Ovary (tissue), 9 donors: ENCODE data around the gene MICAL2. TPM values are rescaled to one million over a fixed set of nuclear protein-coding genes. Genes with fewer than 3 reads are reported as not detected.

Source experiments
- DNase-seq, 5 donors: peaks; one replicate each; pipeline ENCODE4 v3.0.0-alpha.2; 2019 to 2020
- H3K27ac ChIP-seq, 2 donors: fragments of 200-600 bp; one replicate each; pipeline versions ENCODE4 v1.5.1 to v1.8.0; 2019 to 2022
- H3K27me3 ChIP-seq: fragments of 200-600 bp; one replicate; pipeline ENCODE4 v1.8.0; 2022
- H3K36me3 ChIP-seq: fragments of 200-600 bp; sonication (generic); one replicate; pipeline ENCODE4 v1.5.1; 2019
- H3K4me1 ChIP-seq: one replicate; pipeline ENCODE4 v1.8.1; 2013; ENCODE audit warnings: mild to moderate bottlenecking, moderate library complexity; ENCODE audit not compliant: insufficient read depth
- H3K4me3 ChIP-seq: fragments of 200-600 bp; sonication (generic); one replicate; pipeline ENCODE4 v1.5.1; 2017
- H3K9me3 ChIP-seq, 2 donors: fragments of 200-600 bp in 1 of 2; sonication (generic) in 1 of 2; one replicate each; pipeline versions ENCODE4 v1.5.1 to v1.8.1; 2013 to 2019; ENCODE audit warnings: mild to moderate bottlenecking in 1 of 2, moderate library complexity in 1 of 2
- CTCF ChIP-seq, 3 donors: fragments of 450-650 bp in 2 of 3; fragments of 200-600 bp in 1 of 3; IDR thresholded peaks; one replicate each; pipeline versions ENCODE4 v1.5.1 to v1.8.0; 2016 to 2022; ENCODE audit warnings: antibody characterized with exemption in 3 of 3, mild to moderate bottlenecking in 1 of 3
- EP300 ChIP-seq: sonication (generic); formaldehyde crosslinking; IDR thresholded peaks from one replicate; pipeline ENCODE4 v1.6.1; 2017; ENCODE audit warnings: antibody characterized with exemption
- POLR2A ChIP-seq: fragments of 450-650 bp; IDR thresholded peaks from one replicate; pipeline ENCODE4 v1.6.1; 2017; ENCODE audit warnings: antibody characterized with exemption, mild to moderate bottlenecking, moderate library complexity
- WGBS, 3 donors: extraction: QIAGEN DNeasy Blood & Tissue Kit in 1 of 3; methylation state at CpG; one replicate each; pipeline versions ENCODE4 v1.1.5 to v1.1.7; 2013 to 2017; 5-methylcytosine and 5-hydroxymethylcytosine counted together
- intact Hi-C, 4 donors: fragments of 100-400 bp; cut with DNase I; formaldehyde crosslinking; loops; one replicate each; pipeline versions ENCODE4 v1.11.0 to v1.15.1; 2022 to 2023
- polyA plus RNA-seq, 2 donors: library from polyadenylated mRNA; stranded (reverse); fragments of 200-250 nt in 1 of 2; fragments of 350-450 nt in 1 of 2; fragmentation: Illumina TruSeq in 1 of 2; extraction: RNeasy Lipid Tissue Mini Kit (QIAGEN cat#74804) in 1 of 2; gene quantifications; one replicate each; pipeline ENCODE4 v1.2.3, GENCODE V29; 2013 to 2014
- total RNA-seq, 7 donors: library from RNA; depleted of rRNA in 2 of 7; stranded (reverse); fragments of >200 nt in 2 of 7; fragmentation: NEBNext Ultra II Directional in 3 of 7; extraction: Animal tissue kit (Norgen Biotek cat#: 25700) in 3 of 7; gene quantifications; one replicate each; pipeline versions ENCODE4 v1.1.0 to v1.2.4, GENCODE V29; 2016 to 2023
- donor health status: DM: no; HTN: no; CAD: no; lungs with moderate emphysema.
- donor health status: DM: no; HTN: no; CAD: no.
- donor health status: Bipolar disorder and iron deficiency.
- donor health status: DM: yes; HTN: yes; CAD: no.
- donor health status: DM: no; HTN: no; CAD: no.
- donor health status: DM: yes; HTN: yes; CAD: no.

MICAL2 gene
- total and polyA plus RNA-seq, 9 donors = 10.7 to 73.6 (median 32.5) TPM

GRCh38 chr11:12066056-12066798, 44.2 kb upstream of the MICAL2 start:
- Histone ChIP-seq H3K4me1 (no peaks in the 10 kb centered on the region), H3K27ac (no peak overlapping the region), H3K9me3 (no peaks in the 10 kb centered on the region), H3K4me3 (no peak overlapping the region), H3K36me3 (no peaks in the 10 kb centered on the region), H3K27me3 (no peaks in the 10 kb centered on the region)
- DNase-seq = no peak
- intact Hi-C loops = no loop called here
- 81 to 92% (median 85%) methylated on average over 7 of the region's 7 CpGs for WGBS, 3 donors
- TF ChIP-seq POLR2A = no peak
- no peak for TF ChIP-seq EP300
- TF ChIP-seq CTCF (IDR thresholded peaks at IDR 0.05) = no peak

GRCh38 chr11:12066799-12067508, 43.4 kb upstream of the MICAL2 start:
- no peaks in the 10 kb centered on the region for H3K9me3 ChIP-seq
- H3K36me3 ChIP-seq = no peaks in the 10 kb centered on the region
- TF ChIP-seq POLR2A = no peak
- TF ChIP-seq CTCF (IDR thresholded peaks at IDR 0.05) = no peak
- TF ChIP-seq EP300 = no peak
- no peaks in the 10 kb centered on the region for H3K27me3 ChIP-seq
- no peak overlapping the region for H3K4me3 ChIP-seq
- no peak for DNase-seq
- H3K4me1 ChIP-seq = no peaks in the 10 kb centered on the region
- intact Hi-C loops = no loop called here
- 38 to 49% (median 45%) methylated on average over 8 of the region's 8 CpGs for WGBS, 3 donors
- no peak overlapping the region for H3K27ac ChIP-seq

GRCh38 chr11:12067796-12068357, 42.5 kb upstream of the MICAL2 start:
- no peaks in the 10 kb centered on the region for H3K4me1 ChIP-seq
- no peak overlapping the region for H3K4me3 ChIP-seq
- no peaks in the 10 kb centered on the region for H3K27me3 ChIP-seq
- TF ChIP-seq EP300 (no peak), CTCF (IDR thresholded peaks at IDR 0.05) (no peak), POLR2A (no peak)
- no peak for DNase-seq
- no peaks in the 10 kb centered on the region for H3K9me3 ChIP-seq
- 92 to 98% (median 95%) methylated on average over 5 of the region's 5 CpGs for WGBS, 3 donors
- H3K36me3 ChIP-seq = no peaks in the 10 kb centered on the region
- intact Hi-C loops = no loop called here
- H3K27ac ChIP-seq = no peak overlapping the region

- H3K4me1 ChIP-seq = no peaks in the 10 kb centered on the region
- WGBS, 3 donors = 83 to 88% (median 86%) methylated on average over 12 of the region's 12 CpGs
- no peak overlapping the region for H3K27ac ChIP-seq
- no peak overlapping the region for H3K4me3 ChIP-seq
- no peaks in the 10 kb centered on the region for H3K36me3 ChIP-seq
- intact Hi-C loops = no loop called here
- TF ChIP-seq EP300 (no peak), POLR2A (no peak), CTCF (IDR thresholded peaks at IDR 0.05) (no peak)
- DNase-seq = no peak
- no peaks in the 10 kb centered on the region for H3K9me3 ChIP-seq
- H3K27me3 ChIP-seq = no peaks in the 10 kb centered on the region
Measured at GRCh38 chr11:12069066-12069676, 41.2 kb upstream of the MICAL2 start.
